SU-DHL-6 (cell line): ENCODE measurements around the gene FBXO41.

ENCODE experiments used
- H2AFZ ChIP-seq: fragments of 200-600 bp; sonication (generic); 2 replicates; pipeline ENCODE4 v1.6.1; 2014; ENCODE audit warnings: low read depth, mild to moderate bottlenecking, moderate library complexity, mixed read lengths, antibody characterized with exemption, low read length; ENCODE audit not compliant: severe bottlenecking
- H3F3A ChIP-seq: fragments of 200-600 bp; shearing (Covaris generic); 2 replicates; pipeline ENCODE4 v1.6.0; 2016; ENCODE audit warnings: antibody characterized with exemption, mild to moderate bottlenecking; ENCODE audit not compliant: insufficient read depth
- H3K27ac ChIP-seq: fragments of 200-600 bp; sonication (generic); 2 replicates; pipeline ENCODE4 v1.5.1; 2016; ENCODE audit warnings: low read depth, mild to moderate bottlenecking, low read length, moderate library complexity, mixed read lengths
- H3K27me3 ChIP-seq: fragments of 200-600 bp; sonication (generic), shearing (Covaris generic); 2 replicates; pipeline ENCODE4 v1.6.0; 2014; ENCODE audit warnings: mild to moderate bottlenecking, low read length
- H3K36me3 ChIP-seq: fragments of 200-600 bp; sonication (generic); 2 replicates; pipeline ENCODE4 v1.6.1; 2014; ENCODE audit warnings: mild to moderate bottlenecking, low read length, mixed read lengths
- H3K4me2 ChIP-seq: fragments of 300-600, 200-600 bp; shearing (Covaris generic), sonication (generic); 2 replicates; pipeline ENCODE4 v1.6.0; 2014; ENCODE audit warnings: low read length, low read depth, mild to moderate bottlenecking; ENCODE audit not compliant: poor library complexity, severe bottlenecking
- H3K4me3 ChIP-seq: fragments of 200-600 bp; sonication (generic); 2 replicates; pipeline ENCODE4 v1.5.1; 2014; ENCODE audit warnings: antibody characterized with exemption, low read length, mild to moderate bottlenecking, mixed read lengths; ENCODE audit not compliant: insufficient read depth, poor library complexity, severe bottlenecking
- H3K79me2 ChIP-seq: fragments of 200-600 bp; sonication (generic); 2 replicates; pipeline ENCODE4 v1.6.1; 2014; ENCODE audit warnings: mild to moderate bottlenecking, low read length, moderate library complexity; ENCODE audit not compliant: insufficient read depth
- H3K9ac ChIP-seq: fragments of 200-600 bp; sonication (generic); 2 replicates; pipeline ENCODE4 v1.7.0; 2014; ENCODE audit warnings: mild to moderate bottlenecking, low read length
- H3K9me2 ChIP-seq: fragments of 200-600 bp; sonication (generic); replicated peaks from 2 replicates; pipeline ENCODE4 v1.6.1; 2014; ENCODE audit warnings: low read length; ENCODE audit not compliant: insufficient read depth
- H3K9me3 ChIP-seq: fragments of 200-600 bp; sonication (generic); 2 replicates; pipeline ENCODE4 v1.6.1; 2014; ENCODE audit warnings: low read length, mixed read lengths; ENCODE audit not compliant: insufficient read depth
- H4K20me1 ChIP-seq: fragments of 200-600 bp; sonication (generic); 2 replicates; pipeline ENCODE4 v1.6.1; 2014; ENCODE audit warnings: low read depth, mild to moderate bottlenecking, antibody characterized with exemption, low read length, moderate library complexity, mixed read lengths
- CTCF ChIP-seq: fragments of 200-600 bp; sonication (generic); IDR thresholded peaks from one replicate; pipeline ENCODE4 v1.5.1; 2017; ENCODE audit warnings: antibody characterized with exemption, mild to moderate bottlenecking, low read length, moderate library complexity; ENCODE audit not compliant: insufficient read depth, poor library complexity, severe bottlenecking
- EZH2phosphoT487 ChIP-seq: fragments of 200-600 bp; sonication (generic), shearing (Covaris generic); conservative IDR thresholded peaks from 2 replicates; pipeline ENCODE4 v1.6.1; 2018; ENCODE audit warnings: mild to moderate bottlenecking, antibody characterized with exemption, low read length, moderate library complexity, mixed read lengths

The FBXO41 gene

DNA sequence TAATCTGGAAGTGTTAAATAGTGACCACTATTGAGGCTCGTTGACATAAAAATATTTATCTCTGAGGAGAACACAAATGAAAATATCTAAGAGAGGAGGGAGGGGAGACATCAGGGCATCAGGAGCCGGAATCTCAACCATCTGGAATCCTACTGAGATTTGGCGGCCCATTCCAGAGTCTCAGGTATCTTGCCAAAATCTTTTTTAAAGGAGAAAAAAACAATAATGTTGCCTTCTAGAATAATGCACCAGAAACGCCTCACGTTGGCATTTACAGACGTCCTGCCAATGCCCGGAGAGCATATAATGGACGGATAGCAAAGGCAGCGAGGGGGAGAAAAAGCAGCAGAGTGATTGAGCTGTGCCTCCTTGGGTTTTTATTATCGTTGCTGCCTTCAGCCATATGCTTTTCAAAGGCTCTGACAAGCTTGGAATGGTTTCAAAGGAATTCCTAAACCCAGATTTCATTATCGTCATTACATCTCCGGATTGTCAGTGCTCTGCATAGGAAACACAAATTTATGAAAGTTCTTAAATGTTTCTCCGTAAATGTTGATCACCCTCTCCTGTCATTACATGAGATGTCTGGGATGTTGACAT, 39.9 kb upstream of the FBXO41 start:
- Histone ChIP-seq H4K20me1 (no peaks in the 10 kb centered on the region), H2AFZ (no peak overlapping the region), H3K9me2 (no peaks in the 10 kb centered on the region), H3K27ac (no peak overlapping the region), H3K4me2 (no peak overlapping the region), H3F3A (no peaks in the 10 kb centered on the region), H3K4me3 (no peak overlapping the region), H3K36me3 (no peaks in the 10 kb centered on the region), H3K79me2 (no peaks in the 10 kb centered on the region), H3K9me3 (no peaks in the 10 kb centered on the region; the same call in 1 of the 2 replicates), H3K9ac (no peak overlapping the region), H3K27me3 (peaks cover 3% of the 10 kb centered on the region; the same call in 1 of the 2 replicates)
- TF ChIP-seq CTCF: no peak

DNA sequence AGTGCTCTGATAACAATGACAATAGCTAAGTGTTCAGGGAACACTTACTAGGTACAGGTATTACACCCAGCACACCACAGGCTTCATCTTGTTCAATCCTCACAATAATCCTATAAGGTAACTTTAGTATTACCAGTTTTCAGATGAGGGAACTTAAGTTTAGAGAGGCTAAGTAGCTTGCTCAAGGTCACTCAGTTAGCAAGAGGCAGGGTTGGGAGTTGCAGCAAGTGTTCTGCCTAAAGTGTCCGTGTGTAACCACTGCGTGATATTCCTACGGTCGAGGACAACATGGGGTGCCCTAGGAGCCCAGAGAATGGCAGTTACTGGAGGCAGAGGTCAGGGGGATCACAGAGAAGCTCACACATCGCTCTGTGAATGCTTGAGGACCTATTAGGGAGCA, 39.3 kb upstream of the FBXO41 start:
- Histone ChIP-seq H4K20me1 (no peaks in the 10 kb centered on the region), H3K9me3 (no peaks in the 10 kb centered on the region; the same call in 1 of the 2 replicates), H3K79me2 (no peaks in the 10 kb centered on the region), H3K9ac (no peak overlapping the region), H3F3A (no peaks in the 10 kb centered on the region), H2AFZ (no peak overlapping the region), H3K4me2 (no peak overlapping the region), H3K9me2 (no peaks in the 10 kb centered on the region), H3K36me3 (no peaks in the 10 kb centered on the region), H3K27me3 (peaks cover 3% of the 10 kb centered on the region; the same call in 1 of the 2 replicates), H3K4me3 (no peak overlapping the region), H3K27ac (no peak overlapping the region)
- TF ChIP-seq EZH2phosphoT487 (no peak), CTCF (no peak)

DNA sequence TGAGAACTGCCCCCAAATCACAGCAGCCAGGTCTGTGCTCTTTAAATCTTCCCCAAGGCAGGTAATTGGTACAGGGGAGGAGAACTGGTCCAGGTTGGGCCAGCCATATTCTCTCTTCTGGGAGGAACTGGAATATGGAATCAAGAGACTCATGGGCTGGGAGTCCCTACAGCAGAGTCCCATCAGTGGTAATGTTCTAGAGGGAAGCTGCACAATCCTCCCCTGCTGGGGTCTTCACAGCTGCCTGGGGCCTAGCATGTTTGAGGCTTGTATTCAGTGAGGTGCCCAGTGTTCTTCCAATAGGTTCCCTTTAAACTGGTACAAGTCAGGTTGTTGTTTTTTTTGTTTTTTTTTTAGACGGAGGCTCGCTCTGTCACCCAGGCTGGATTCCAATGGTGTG, 30.2 kb upstream of the FBXO41 start:
- Histone ChIP-seq H3K4me3 (no peak overlapping the region), H3K9me2 (no peaks in the 10 kb centered on the region), H4K20me1 (no peaks in the 10 kb centered on the region), H2AFZ (no peak overlapping the region), H3K27me3 (no peaks in the 10 kb centered on the region), H3K9ac (no peak overlapping the region), H3K4me2 (no peak overlapping the region), H3K79me2 (no peaks in the 10 kb centered on the region), H3K27ac (no peak overlapping the region), H3F3A (no peaks in the 10 kb centered on the region), H3K36me3 (no peaks in the 10 kb centered on the region), H3K9me3 (no peaks in the 10 kb centered on the region)
- no peak for TF ChIP-seq EZH2phosphoT487
- TF ChIP-seq CTCF: no peak

GRCh38 chr2:73307720-73308119, 23.4 kb upstream of the FBXO41 start:
- H3K4me2 ChIP-seq: no peak overlapping the region
- no peaks in the 10 kb centered on the region for H4K20me1 ChIP-seq
- no peaks in the 10 kb centered on the region for H3K9me3 ChIP-seq
- no peaks in the 10 kb centered on the region for H3K27me3 ChIP-seq
- no peak overlapping the region for H3K4me3 ChIP-seq
- no peaks in the 10 kb centered on the region for H3F3A ChIP-seq
- no peak overlapping the region for H3K9ac ChIP-seq
- H3K79me2 ChIP-seq: no peaks in the 10 kb centered on the region
- no peaks in the 10 kb centered on the region for H3K36me3 ChIP-seq
- TF ChIP-seq CTCF: no peak
- TF ChIP-seq EZH2phosphoT487: no peak
- no peak overlapping the region for H3K27ac ChIP-seq
- H2AFZ ChIP-seq: no peak overlapping the region
- no peaks in the 10 kb centered on the region for H3K9me2 ChIP-seq
